Ishikawa (cell line): ENCODE measurements around the gene APOBEC3C.

Experiments used
- CEBPB ChIP-seq: IDR thresholded peaks from 2 replicates; pipeline ENCODE4 v1.6.1; 2012
- CREB1 ChIP-seq: IDR thresholded peaks from 2 replicates; pipeline ENCODE4 v1.6.1; 2012; ENCODE audit warnings: low read depth
- EP300 ChIP-seq: IDR thresholded peaks from 2 replicates; pipeline ENCODE4 v1.6.1; 2012; ENCODE audit warnings: borderline replicate concordance
- FOXM1 ChIP-seq: IDR thresholded peaks from 2 replicates; pipeline ENCODE4 v1.6.1; 2012; ENCODE audit warnings: low read depth, borderline replicate concordance
- RAD21 ChIP-seq: IDR thresholded peaks from 2 replicates; pipeline ENCODE4 v1.6.1; 2012; ENCODE audit warnings: low read depth
- TAF1 ChIP-seq: IDR thresholded peaks from 2 replicates; pipeline ENCODE4 v1.6.1; 2012; ENCODE audit warnings: low read depth, mild to moderate bottlenecking
- TEAD4 ChIP-seq: IDR thresholded peaks from 2 replicates; pipeline ENCODE4 v1.6.1; 2012
- YY1 ChIP-seq: IDR thresholded peaks from 2 replicates; pipeline ENCODE4 v1.6.1; 2012; ENCODE audit warnings: low read depth
- ZBTB7A ChIP-seq: IDR thresholded peaks from 2 replicates; pipeline ENCODE4 v1.6.1; 2012; ENCODE audit warnings: low read depth
- TF ChIP-seq, protein P1 (sequence below): IDR thresholded peaks from 2 replicates; pipeline ENCODE4 v1.6.1; 2012
- TF ChIP-seq, protein P2 (sequence below): IDR thresholded peaks from 2 replicates; pipeline ENCODE4 v1.6.1; 2012; ENCODE audit warnings: low read depth, mild to moderate bottlenecking

DNA sequence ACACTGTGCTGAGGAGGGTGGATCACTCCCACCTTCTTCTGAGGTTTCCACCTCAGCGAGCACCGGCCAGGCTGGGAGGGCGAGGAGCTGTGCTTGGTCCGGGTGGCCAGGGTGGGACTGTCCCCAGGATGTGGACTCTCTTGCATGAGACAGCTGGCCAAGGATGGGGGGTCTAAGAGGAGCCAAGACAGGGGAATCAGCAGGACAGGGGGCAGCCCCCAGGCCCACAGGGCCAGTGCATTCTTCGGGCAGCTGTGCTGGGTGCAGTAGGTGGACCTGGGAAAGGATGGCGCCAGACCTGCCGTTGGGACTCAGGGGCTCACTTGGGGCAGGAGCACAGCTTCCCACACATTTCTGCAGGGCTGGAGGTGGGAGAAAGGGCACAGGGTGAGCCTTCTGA is 47.1 kb upstream of the APOBEC3C start:
- TF ChIP-seq CEBPB (no peak), CREB1 (no peak), TAF1 (no peak), EP300 (no peak), RAD21 (no peak), TEAD4 (no peak), FOXM1 (no peak), YY1 (no peak), ZBTB7A (no peak)
- TF ChIP-seq, protein P1, sequence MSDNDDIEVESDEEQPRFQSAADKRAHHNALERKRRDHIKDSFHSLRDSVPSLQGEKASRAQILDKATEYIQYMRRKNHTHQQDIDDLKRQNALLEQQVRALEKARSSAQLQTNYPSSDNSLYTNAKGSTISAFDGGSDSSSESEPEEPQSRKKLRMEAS: no peak
- TF ChIP-seq, protein P2, sequence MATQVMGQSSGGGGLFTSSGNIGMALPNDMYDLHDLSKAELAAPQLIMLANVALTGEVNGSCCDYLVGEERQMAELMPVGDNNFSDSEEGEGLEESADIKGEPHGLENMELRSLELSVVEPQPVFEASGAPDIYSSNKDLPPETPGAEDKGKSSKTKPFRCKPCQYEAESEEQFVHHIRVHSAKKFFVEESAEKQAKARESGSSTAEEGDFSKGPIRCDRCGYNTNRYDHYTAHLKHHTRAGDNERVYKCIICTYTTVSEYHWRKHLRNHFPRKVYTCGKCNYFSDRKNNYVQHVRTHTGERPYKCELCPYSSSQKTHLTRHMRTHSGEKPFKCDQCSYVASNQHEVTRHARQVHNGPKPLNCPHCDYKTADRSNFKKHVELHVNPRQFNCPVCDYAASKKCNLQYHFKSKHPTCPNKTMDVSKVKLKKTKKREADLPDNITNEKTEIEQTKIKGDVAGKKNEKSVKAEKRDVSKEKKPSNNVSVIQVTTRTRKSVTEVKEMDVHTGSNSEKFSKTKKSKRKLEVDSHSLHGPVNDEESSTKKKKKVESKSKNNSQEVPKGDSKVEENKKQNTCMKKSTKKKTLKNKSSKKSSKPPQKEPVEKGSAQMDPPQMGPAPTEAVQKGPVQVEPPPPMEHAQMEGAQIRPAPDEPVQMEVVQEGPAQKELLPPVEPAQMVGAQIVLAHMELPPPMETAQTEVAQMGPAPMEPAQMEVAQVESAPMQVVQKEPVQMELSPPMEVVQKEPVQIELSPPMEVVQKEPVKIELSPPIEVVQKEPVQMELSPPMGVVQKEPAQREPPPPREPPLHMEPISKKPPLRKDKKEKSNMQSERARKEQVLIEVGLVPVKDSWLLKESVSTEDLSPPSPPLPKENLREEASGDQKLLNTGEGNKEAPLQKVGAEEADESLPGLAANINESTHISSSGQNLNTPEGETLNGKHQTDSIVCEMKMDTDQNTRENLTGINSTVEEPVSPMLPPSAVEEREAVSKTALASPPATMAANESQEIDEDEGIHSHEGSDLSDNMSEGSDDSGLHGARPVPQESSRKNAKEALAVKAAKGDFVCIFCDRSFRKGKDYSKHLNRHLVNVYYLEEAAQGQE: no peak
